KMS-11 (cell line): ENCODE data around the gene UGGT1.

Experiments
- H2AFZ ChIP-seq: fragments of 200-600 bp; sonication (generic); 2 replicates; pipeline ENCODE4 v1.6.1; 2016; ENCODE audit warnings: antibody characterized with exemption, mixed run types, low read depth
- H3K27ac ChIP-seq: fragments of 200-600 bp; sonication (generic); 2 replicates; pipeline ENCODE4 v1.6.1; 2016; ENCODE audit warnings: mild to moderate bottlenecking, mixed run types
- H3K27me3 ChIP-seq: fragments of 200-600 bp; sonication (generic); 2 replicates; pipeline ENCODE4 v1.6.1; 2017; ENCODE audit warnings: mild to moderate bottlenecking, low read depth, mixed run types, moderate library complexity; ENCODE audit not compliant: insufficient read depth
- H3K36me3 ChIP-seq: fragments of 200-600 bp; sonication (generic); 2 replicates; pipeline ENCODE4 v1.6.1; 2017; ENCODE audit warnings: mild to moderate bottlenecking, mixed run types; ENCODE audit not compliant: insufficient read depth
- H3K4me1 ChIP-seq: fragments of 200-600 bp; sonication (generic); 2 replicates; pipeline ENCODE4 v1.6.1; 2016; ENCODE audit warnings: mild to moderate bottlenecking, low read depth, mixed run types; ENCODE audit not compliant: poor library complexity, severe bottlenecking
- H3K4me2 ChIP-seq: fragments of 200-600 bp; sonication (generic); 2 replicates; pipeline ENCODE4 v1.7.0; 2016; ENCODE audit warnings: mild to moderate bottlenecking, mixed run types
- H3K4me3 ChIP-seq: fragments of 200-600 bp; sonication (generic); IDR thresholded peaks from 2 replicates; pipeline ENCODE4 v1.6.1; 2017; ENCODE audit warnings: low read depth, low read length, mixed read lengths; ENCODE audit not compliant: insufficient read depth
- H3K79me2 ChIP-seq: fragments of 200-600 bp; sonication (generic); 2 replicates; pipeline ENCODE4 v1.6.1; 2016; ENCODE audit warnings: low read depth, mixed run types; ENCODE audit not compliant: insufficient read depth
- H3K9ac ChIP-seq: fragments of 200-600 bp; sonication (generic); 2 replicates; pipeline ENCODE4 v1.6.1; 2016; ENCODE audit warnings: mild to moderate bottlenecking, mixed run types
- H4K20me1 ChIP-seq: fragments of 200-600 bp; sonication (generic); 2 replicates; pipeline ENCODE4 v1.6.1; 2016; ENCODE audit warnings: mild to moderate bottlenecking, mixed run types; ENCODE audit not compliant: insufficient read depth
- TF ChIP-seq, protein P1 (sequence below): fragments of 200-600 bp; sonication (generic); conservative IDR thresholded peaks from 2 replicates; pipeline ENCODE4 v1.6.1; 2017; ENCODE audit warnings: low read depth, mild to moderate bottlenecking, antibody characterized with exemption, low read length, moderate library complexity, mixed read lengths

The UGGT1 gene

DNA sequence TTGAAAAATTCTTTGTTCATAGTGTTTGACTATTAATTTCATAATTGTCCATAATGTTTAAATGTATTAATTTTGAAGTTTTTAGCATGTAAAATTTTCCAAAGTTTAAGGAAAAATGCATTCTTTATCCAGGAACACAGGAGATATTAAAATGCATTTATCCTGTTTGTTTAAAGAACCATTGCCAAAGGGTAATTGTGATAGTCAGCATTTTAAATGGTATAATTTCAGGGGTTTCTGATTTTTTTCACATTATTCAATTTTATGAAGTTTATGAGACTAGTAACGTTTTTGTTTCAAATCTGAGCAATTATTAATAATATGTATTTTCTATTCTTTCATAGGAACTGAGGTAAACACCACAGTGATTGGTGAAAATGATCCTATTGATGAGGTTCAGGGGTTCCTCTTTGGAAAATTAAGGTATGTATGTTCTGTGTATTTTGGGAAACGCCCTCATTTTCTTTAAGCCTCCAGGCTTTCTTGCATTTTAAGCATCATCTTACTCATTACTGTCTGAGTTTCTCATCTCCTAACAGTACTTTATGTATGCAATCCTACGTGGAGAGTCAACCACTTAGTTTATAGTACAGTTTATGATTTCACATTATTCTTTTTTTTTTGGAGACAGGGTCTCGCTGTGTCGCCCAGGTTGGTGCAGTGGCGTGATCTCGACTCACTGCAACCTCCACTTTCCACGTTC lies 25.1 kb downstream of the UGGT1 start:
- Histone ChIP-seq H3K79me2 (no peaks in the 10 kb centered on the region), H3K27me3 (no peaks in the 10 kb centered on the region), H2AFZ (no peak overlapping the region), H3K27ac (no peak overlapping the region), H4K20me1 (no peaks in the 10 kb centered on the region), H3K4me2 (no peak overlapping the region), H3K9ac (no peak overlapping the region), H3K4me1 (no peaks in the 10 kb centered on the region), H3K36me3 (0 out of 2 replicates have a peak, but pooled peaks cover 6% of the 10 kb centered on the region), H3K4me3 (no peak overlapping the region)
- TF ChIP-seq, protein P1, sequence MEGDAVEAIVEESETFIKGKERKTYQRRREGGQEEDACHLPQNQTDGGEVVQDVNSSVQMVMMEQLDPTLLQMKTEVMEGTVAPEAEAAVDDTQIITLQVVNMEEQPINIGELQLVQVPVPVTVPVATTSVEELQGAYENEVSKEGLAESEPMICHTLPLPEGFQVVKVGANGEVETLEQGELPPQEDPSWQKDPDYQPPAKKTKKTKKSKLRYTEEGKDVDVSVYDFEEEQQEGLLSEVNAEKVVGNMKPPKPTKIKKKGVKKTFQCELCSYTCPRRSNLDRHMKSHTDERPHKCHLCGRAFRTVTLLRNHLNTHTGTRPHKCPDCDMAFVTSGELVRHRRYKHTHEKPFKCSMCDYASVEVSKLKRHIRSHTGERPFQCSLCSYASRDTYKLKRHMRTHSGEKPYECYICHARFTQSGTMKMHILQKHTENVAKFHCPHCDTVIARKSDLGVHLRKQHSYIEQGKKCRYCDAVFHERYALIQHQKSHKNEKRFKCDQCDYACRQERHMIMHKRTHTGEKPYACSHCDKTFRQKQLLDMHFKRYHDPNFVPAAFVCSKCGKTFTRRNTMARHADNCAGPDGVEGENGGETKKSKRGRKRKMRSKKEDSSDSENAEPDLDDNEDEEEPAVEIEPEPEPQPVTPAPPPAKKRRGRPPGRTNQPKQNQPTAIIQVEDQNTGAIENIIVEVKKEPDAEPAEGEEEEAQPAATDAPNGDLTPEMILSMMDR = no peak

DNA sequence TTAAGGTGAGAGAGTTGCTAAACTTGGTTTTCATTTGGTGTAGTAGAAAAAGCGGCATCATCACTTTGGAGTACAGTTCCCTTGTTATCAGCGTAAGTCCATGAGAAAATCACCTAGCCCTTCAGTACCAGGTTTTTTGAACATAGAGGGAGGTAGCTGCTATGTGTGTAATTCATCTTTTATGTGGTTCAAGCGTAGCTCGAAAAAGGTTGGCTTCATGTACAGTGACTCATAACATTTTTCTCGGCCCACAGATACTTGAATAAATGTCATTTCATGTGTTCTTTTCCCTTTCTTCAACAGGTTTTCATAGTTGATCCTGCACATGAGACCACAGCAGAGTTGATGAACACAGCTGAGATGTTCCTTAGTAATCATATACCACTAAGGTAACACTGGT lies 43.6 kb downstream of the UGGT1 start:
- H2AFZ ChIP-seq = no peak overlapping the region
- no peaks in the 10 kb centered on the region for H3K4me1 ChIP-seq
- peaks cover 3% of the 10 kb centered on the region; the same call in 1 of the 2 replicates for H3K36me3 ChIP-seq
- no peaks in the 10 kb centered on the region for H4K20me1 ChIP-seq
- H3K4me2 ChIP-seq = no peak overlapping the region
- no peak overlapping the region for H3K27ac ChIP-seq
- no peaks in the 10 kb centered on the region for H3K79me2 ChIP-seq
- H3K4me3 ChIP-seq = no peak overlapping the region
- H3K27me3 ChIP-seq = no peaks in the 10 kb centered on the region
- H3K9ac ChIP-seq = no peak overlapping the region
- TF ChIP-seq, protein P1 = no peak

DNA sequence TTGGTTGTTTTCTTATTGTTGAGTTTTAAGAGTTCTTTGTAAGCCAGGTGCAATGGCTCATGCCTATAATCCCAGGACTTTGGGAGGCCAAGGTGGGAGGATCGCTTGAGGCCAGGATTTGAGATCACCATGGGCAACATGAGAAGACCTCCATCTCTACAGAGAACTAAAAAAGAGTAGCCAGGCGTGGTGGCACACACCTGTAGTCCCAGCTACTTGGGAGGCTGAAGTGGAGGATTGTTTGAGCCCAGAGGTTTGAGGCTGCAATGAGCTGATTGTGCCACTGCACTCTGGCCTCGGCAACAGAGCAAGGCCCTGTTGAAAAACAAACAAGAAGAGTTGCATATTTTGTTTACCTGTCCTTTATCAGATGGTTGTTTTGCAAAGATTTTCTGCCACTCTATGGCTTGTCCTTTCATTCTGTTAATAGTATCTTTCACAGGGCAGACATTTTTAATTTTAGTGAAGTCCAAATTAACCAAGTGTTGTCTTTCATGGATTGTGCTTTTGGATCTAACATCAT lies 46.2 kb downstream of the UGGT1 start:
- H3K4me3 ChIP-seq = no peak overlapping the region
- TF ChIP-seq, protein P1 = no peak
- no peak overlapping the region for H3K4me2 ChIP-seq
- no peak overlapping the region for H3K9ac ChIP-seq
- no peaks in the 10 kb centered on the region for H4K20me1 ChIP-seq
- no peaks in the 10 kb centered on the region for H3K79me2 ChIP-seq
- no peaks in the 10 kb centered on the region for H3K27me3 ChIP-seq
- no peak overlapping the region for H2AFZ ChIP-seq
- H3K36me3 ChIP-seq = peaks cover 3% of the 10 kb centered on the region; the same call in 1 of the 2 replicates
- no peak overlapping the region for H3K27ac ChIP-seq
- no peaks in the 10 kb centered on the region for H3K4me1 ChIP-seq

DNA sequence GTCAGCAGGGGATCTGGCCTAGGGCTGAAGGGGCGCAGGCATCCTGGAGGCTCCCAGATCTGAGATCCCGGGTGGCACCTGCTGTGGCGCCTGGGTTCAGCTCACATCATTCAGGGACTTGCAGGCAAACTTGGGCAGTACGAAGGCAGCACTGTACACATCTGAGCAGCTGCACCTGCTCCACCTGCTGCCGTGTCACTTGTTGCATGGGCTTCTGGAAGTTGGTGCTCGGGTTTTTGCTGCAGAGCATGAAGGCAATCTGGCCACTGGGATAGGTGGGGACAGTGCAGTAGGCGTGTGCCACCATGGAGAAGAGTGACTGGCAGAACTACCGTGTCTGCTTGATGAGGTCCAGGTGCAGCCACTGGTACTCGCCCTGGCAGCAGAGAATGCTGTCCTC lies 48.6 kb downstream of the UGGT1 start:
- Histone ChIP-seq H3K4me1 (no peaks in the 10 kb centered on the region), H3K79me2 (no peaks in the 10 kb centered on the region), H3K27me3 (no peaks in the 10 kb centered on the region), H3K4me3 (no peak overlapping the region), H3K27ac (no peak overlapping the region), H4K20me1 (no peaks in the 10 kb centered on the region), H3K36me3 (no peaks in the 10 kb centered on the region; the same call in 1 of the 2 replicates), H2AFZ (no peak overlapping the region), H3K9ac (no peak overlapping the region), H3K4me2 (no peak overlapping the region)
- TF ChIP-seq, protein P1 = no peak
